ENCODE results near the gene MT1B. TPM values are rescaled to one million over a fixed set of nuclear protein-coding genes. Genes with fewer than 3 reads are reported as not detected.
A peak's percentile ranks its signal among the peaks of the same experiment; 100 is the strongest.

The MT1B gene
- total and polyA plus RNA-seq, 2 of the 13 experiments (the other 11 are each of a cell fraction or from before 2014, with no cell fraction given), result 0.89 TPM; not detected in 1

GRCh38 chr16:56647641-56648431 lies 3.9 kb upstream of the MT1B start (continued):
- no peak for TF ChIP-seq NFYC (CRISPR knock-in tag; IDR thresholded peaks at IDR 0.05)
- no peak for TF ChIP-seq IRF2 (CRISPR knock-in tag; IDR thresholded peaks at IDR 0.05)
- peak; percentile 54 for TF ChIP-seq TFDP2 (CRISPR knock-in tag; IDR thresholded peaks at IDR 0.05)
- no peak for TF ChIP-seq HOXA5 (CRISPR knock-in tag; IDR thresholded peaks at IDR 0.05)
- TF ChIP-seq ZKSCAN1 (IDR thresholded peaks at IDR 0.05; ENCODE audit: low read length), result no peak
- TF ChIP-seq NFIC (IDR thresholded peaks at IDR 0.05; ENCODE audit: low read length), result no peak
- TF ChIP-seq HIC2 (CRISPR knock-in tag; IDR thresholded peaks at IDR 0.05; ENCODE audit: low read depth), result no peak
- TF ChIP-seq SAFB2 (CRISPR knock-in tag; IDR thresholded peaks at IDR 0.05; ENCODE audit: borderline replicate concordance, low read depth), result no peak
- TF ChIP-seq ATF3 (CRISPR knock-in tag; IDR thresholded peaks at IDR 0.05), result 0 out of 2 replicates have a peak, but pooled peaks have one; percentile 13
- no peak for TF ChIP-seq PAXIP1 (CRISPR knock-in tag; conservative IDR thresholded peaks at IDR 0.05)
- no peak for TF ChIP-seq ZNF761 (CRISPR knock-in tag; conservative IDR thresholded peaks at IDR 0.05)
- no peak for TF ChIP-seq GTF3A (CRISPR knock-in tag; conservative IDR thresholded peaks at IDR 0.05)
- no peak for TF ChIP-seq KDM6A (CRISPR knock-in tag; IDR thresholded peaks at IDR 0.05; ENCODE audit: low read depth)
- TF ChIP-seq MED13 (CRISPR knock-in tag; IDR thresholded peaks at IDR 0.05), result no peak
- no peak for TF ChIP-seq TEF (CRISPR knock-in tag; IDR thresholded peaks at IDR 0.05)
- no peak for TF ChIP-seq SRF (IDR thresholded peaks at IDR 0.05; ENCODE audit: low read depth, low read length)
- no peak; the same call in 1 of the 2 replicates for TF ChIP-seq ZFP91 (CRISPR knock-in tag; IDR thresholded peaks at IDR 0.05; ENCODE audit: borderline replicate concordance)
- TF ChIP-seq ZNF292 (CRISPR knock-in tag; IDR thresholded peaks at IDR 0.05; ENCODE audit: borderline replicate concordance, low read depth), result peak; percentile 34; the same call in 1 of the 2 replicates
- TF ChIP-seq STAT5B (CRISPR knock-in tag; IDR thresholded peaks at IDR 0.05), result no peak
